ENCODE measurements around the gene NR2C2. TPM values are rescaled to one million over a fixed set of nuclear protein-coding genes. Genes with fewer than 3 reads are reported as not detected.

The NR2C2 gene
- 16.0 and 21.7 TPM in 2 replicates for total RNA-seq

DNA sequence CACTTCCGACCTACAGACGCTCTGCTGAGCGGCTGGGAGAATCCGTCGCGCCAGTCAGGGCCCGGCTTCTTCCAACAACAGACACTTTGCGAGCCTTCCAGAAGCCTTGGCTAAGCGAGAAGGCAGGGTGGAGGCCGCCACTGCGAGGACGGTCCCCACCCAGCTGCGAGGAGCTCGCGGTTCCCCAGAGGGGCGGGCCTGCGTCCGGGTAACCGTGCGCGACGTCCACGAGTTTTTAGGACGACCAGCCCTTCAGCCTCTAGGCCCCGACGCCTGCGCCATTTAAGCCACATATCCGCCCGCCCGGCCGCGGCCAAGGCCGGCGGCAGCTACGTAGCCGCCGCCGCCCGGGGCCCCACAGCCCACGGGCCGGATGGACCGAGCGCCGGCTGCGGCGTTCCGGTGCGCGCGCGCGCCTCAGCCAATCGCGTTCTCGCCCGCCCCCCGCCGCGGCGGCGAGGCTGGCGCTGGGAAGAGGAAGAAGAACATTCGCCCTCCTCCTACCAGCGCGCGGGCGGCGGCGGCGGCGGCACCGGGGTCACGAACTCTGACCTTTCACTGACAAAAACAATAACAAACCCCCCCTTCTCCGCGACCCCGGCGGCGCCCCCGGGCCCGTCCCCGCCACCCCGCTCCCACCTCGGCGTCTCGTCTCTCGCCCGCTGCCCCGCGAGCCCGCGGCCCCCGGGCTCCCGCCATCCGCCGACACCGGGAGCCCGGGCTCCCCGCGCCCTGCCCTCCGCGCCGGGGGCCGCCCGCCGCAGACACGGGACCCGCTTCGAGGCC, at the start of gene NR2C2:
TSS of gene NR2C2 (plus strand) at position 484 of the 786 bp plus-strand sequence. CDS start 56,332 bp downstream, outside the sequence.

DNA sequence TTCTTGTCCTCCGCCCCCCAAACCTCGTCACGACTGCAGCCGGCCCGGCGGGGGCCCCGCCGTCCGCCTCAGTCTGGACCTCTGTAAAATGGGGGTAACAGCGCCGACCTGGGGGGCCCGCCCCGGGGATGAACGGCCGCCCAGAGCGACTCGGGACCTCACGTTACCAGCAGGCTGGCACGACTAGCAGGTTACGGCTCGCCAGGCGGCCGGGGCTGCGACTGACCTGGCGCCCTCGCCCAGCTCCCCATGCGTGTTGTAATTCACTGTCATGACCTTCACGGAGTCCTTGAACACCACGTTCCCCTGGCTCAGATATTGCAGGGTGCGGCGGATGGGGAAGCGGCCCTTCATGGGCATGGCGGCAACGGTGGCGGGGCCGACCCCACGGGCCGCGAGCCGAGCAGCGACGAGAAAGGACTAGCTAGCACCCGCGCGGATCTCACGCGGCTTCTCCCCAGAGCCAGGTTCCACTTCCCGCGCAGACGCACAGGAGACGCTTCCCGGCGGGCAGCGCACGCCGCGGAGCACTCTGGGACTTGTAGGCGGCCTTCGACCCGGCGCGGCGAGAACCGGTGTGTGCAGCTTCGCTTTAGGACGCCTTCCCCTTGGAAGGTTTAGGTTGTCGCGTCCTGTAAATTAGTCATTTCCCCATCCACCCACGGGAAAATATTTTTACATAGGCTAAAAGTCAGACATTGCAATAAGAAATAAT, 117.6 kb downstream of the NR2C2 start, which contains the start of gene MRPS25:
TSS of gene MRPS25 (minus strand) at position 481 of the 715 bp plus-strand sequence. CDS start at position 360, 121 bp downstream.

Other genes starting within 250 kb of the NR2C2 start
- gene FGD5, start 128.6 kb upstream of the NR2C2 start, total RNA-seq: under 0.01 and 0.51 TPM in 2 replicates
- 21.0 and 55.4 TPM in 2 replicates for gene MRPS25, start 117.7 kb downstream of the NR2C2 start, total RNA-seq
- gene RBSN, start 151.6 kb downstream of the NR2C2 start, total RNA-seq: 14.5 and 14.8 TPM in 2 replicates

Data from mesangial cell (primary cell).